PC-3 (cell line): Measurements from ENCODE around the gene KRTAP10-2. TPM values are rescaled to one million over a fixed set of nuclear protein-coding genes. Genes with fewer than 3 reads are reported as not detected.

Source experiments
- ATAC-seq: fragments of 200-7000 bp; cut with Tn5 transposase; 2 replicates; pipeline ENCODE4 v1.9.1; 2020; ENCODE audit warnings: mild to moderate bottlenecking, moderate library complexity
- BruUV-seq: library from RNA; stranded (reverse); fragments of 400-500 nt; replicated peaks from 2 replicates; lab custom pipeline; 2021; lab: Mats Ljungman, UMichigan
- CTCF ChIA-PET: fragments of 300-600 bp; sonication (Branson Sonifier 250); formaldehyde crosslinking; loops from one replicate; lab custom pipeline; 2022; ENCODE audit warnings: antibody characterized with exemption; lab: Charles Lee
- POLR2A ChIA-PET: fragments of 300-600 bp; sonication (Branson Sonifier 250); formaldehyde crosslinking; loops from one replicate; lab custom pipeline; 2022; ENCODE audit warnings: antibody characterized with exemption; ENCODE audit not compliant: unreplicated experiment; lab: Charles Lee
- DNase-seq: peaks from one replicate; pipeline ENCODE4 v3.0.0-alpha.2; 2015
- H2AFZ ChIP-seq: fragments of 300-600 bp; sonication (generic); 2 replicates; pipeline ENCODE4 v1.6.0; 2016; ENCODE audit warnings: antibody characterized with exemption, low read length
- H3F3A ChIP-seq: fragments of 300-600 bp; sonication (generic); one replicate; pipeline ENCODE4 v1.6.0; 2017; ENCODE audit warnings: antibody characterized with exemption, low read length, control low read depth, mild to moderate bottlenecking; ENCODE audit not compliant: unreplicated experiment
- H3K27ac ChIP-seq: fragments of 300-600 bp; sonication (generic); 2 replicates; pipeline ENCODE4 v1.5.1; 2016; ENCODE audit warnings: mild to moderate bottlenecking, low read length
- H3K27me3 ChIP-seq: fragments of 300-600 bp; sonication (generic); 2 replicates; pipeline ENCODE4 v1.6.1; 2016; ENCODE audit warnings: low read length, mixed read lengths
- H3K36me3 ChIP-seq: fragments of 300-600 bp; sonication (generic); 2 replicates; pipeline ENCODE4 v1.6.1; 2016; ENCODE audit warnings: low read depth, mixed run types, low read length, mixed read lengths
- H3K4me1 ChIP-seq: fragments of 300-600 bp; sonication (generic); 2 replicates; pipeline ENCODE4 v1.5.1; 2016; ENCODE audit warnings: low read length; ENCODE audit not compliant: insufficient read depth
- H3K4me2 ChIP-seq: fragments of 300-600 bp; sonication (generic); 2 replicates; pipeline ENCODE4 v1.6.0; 2016; ENCODE audit warnings: low read length
- H3K4me3 ChIP-seq: fragments of 300-600 bp; sonication (generic); 2 replicates; pipeline ENCODE4 v1.5.1; 2016; ENCODE audit warnings: mild to moderate bottlenecking, low read length, mixed read lengths
- H3K79me2 ChIP-seq: fragments of 300-600 bp; sonication (generic); 2 replicates; pipeline ENCODE4 v1.6.1; 2017; ENCODE audit warnings: low read length, mixed read lengths
- H3K9ac ChIP-seq: fragments of 300-600 bp; sonication (generic); 2 replicates; pipeline ENCODE4 v1.6.0; 2016; ENCODE audit warnings: mild to moderate bottlenecking, low read length
- H3K9me2 ChIP-seq: fragments of 300-600 bp; sonication (generic); replicated peaks from 2 replicates; pipeline ENCODE4 v1.6.1; 2016; ENCODE audit warnings: mixed run types, low read length, mixed read lengths
- H3K9me3 ChIP-seq: fragments of 300-600 bp; sonication (generic); 2 replicates; pipeline ENCODE4 v1.6.1; 2016; ENCODE audit warnings: low read length, mixed read lengths
- H4K20me1 ChIP-seq: fragments of 300-600 bp; sonication (generic); 2 replicates; pipeline ENCODE4 v1.6.1; 2016; ENCODE audit warnings: low read length, mixed read lengths
- EZH2 ChIP-seq: fragments of 300-600 bp; sonication (generic); IDR thresholded peaks from one replicate; pipeline ENCODE4 v1.6.1; 2017; ENCODE audit warnings: antibody characterized with exemption, mild to moderate bottlenecking, low read length; ENCODE audit not compliant: unreplicated experiment
- EZH2phosphoT487 ChIP-seq: fragments of 300-600 bp; sonication (generic); IDR thresholded peaks from 2 replicates; pipeline ENCODE4 v1.6.1; 2018; ENCODE audit warnings: mild to moderate bottlenecking, antibody characterized with exemption, low read length, borderline replicate concordance
- intact Hi-C: fragments of 100-400 bp; cut with micrococcal nuclease; formaldehyde crosslinking; loops from 2 replicates; pipeline ENCODE4 v1.9.0; 2023
- total RNA-seq: library from RNA; depleted of rRNA; stranded (reverse); fragments of >200 nt; gene quantifications from 2 replicates; pipeline ENCODE4 v1.2.3, GENCODE V29; 2014
- TF ChIP-seq, protein P1 (sequence below): fragments of 300-600 bp; sonication (generic); conservative IDR thresholded peaks from 2 replicates; pipeline ENCODE4 v1.5.1; 2017; ENCODE audit warnings: antibody characterized with exemption, low read depth, mild to moderate bottlenecking, low read length

KRTAP10-2 gene
- total RNA-seq, 1 experiment from 2014 or later, result not detected

DNA sequence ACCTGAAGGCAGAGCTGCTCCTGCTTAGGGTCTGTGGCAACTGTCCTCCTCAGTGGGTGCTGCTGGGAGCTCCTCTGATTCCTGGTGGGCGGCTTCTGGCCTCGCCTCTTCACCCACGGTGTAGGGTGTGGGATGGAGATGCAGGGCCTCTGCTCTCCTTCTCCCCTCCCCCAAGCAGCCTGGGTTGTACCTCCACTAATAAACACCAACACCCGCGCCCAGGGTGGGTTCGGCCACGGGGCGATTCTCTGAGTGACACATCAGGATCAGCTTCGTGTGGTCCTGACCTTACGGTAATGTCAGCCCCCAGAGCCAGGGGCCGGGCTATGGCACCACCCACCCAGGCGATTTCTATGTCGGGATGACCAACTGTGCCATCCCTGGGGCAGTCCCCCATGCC lies 35.0 kb downstream of the KRTAP10-2 start:
- Histone ChIP-seq H3K79me2 (no peaks in the 10 kb centered on the region), H3F3A (no peaks in the 10 kb centered on the region), H3K4me1 (no peaks in the 10 kb centered on the region), H3K9ac (no peak overlapping the region), H2AFZ (no peak overlapping the region), H3K27me3 (no peaks in the 10 kb centered on the region), H3K36me3 (no peaks in the 10 kb centered on the region), H3K4me2 (no peak overlapping the region), H3K9me2 (no peaks in the 10 kb centered on the region), H3K9me3 (no peaks in the 10 kb centered on the region), H4K20me1 (no peaks in the 10 kb centered on the region), H3K27ac (no peak overlapping the region), H3K4me3 (no peak overlapping the region)
- intact Hi-C loops, result no loop called here
- ChIA-PET POLR2A (no interaction called here), CTCF (no interaction called here)
- no peak for TF ChIP-seq EZH2
- TF ChIP-seq, protein P1, sequence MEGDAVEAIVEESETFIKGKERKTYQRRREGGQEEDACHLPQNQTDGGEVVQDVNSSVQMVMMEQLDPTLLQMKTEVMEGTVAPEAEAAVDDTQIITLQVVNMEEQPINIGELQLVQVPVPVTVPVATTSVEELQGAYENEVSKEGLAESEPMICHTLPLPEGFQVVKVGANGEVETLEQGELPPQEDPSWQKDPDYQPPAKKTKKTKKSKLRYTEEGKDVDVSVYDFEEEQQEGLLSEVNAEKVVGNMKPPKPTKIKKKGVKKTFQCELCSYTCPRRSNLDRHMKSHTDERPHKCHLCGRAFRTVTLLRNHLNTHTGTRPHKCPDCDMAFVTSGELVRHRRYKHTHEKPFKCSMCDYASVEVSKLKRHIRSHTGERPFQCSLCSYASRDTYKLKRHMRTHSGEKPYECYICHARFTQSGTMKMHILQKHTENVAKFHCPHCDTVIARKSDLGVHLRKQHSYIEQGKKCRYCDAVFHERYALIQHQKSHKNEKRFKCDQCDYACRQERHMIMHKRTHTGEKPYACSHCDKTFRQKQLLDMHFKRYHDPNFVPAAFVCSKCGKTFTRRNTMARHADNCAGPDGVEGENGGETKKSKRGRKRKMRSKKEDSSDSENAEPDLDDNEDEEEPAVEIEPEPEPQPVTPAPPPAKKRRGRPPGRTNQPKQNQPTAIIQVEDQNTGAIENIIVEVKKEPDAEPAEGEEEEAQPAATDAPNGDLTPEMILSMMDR, result no peak
- TF ChIP-seq EZH2phosphoT487, result no peak
- ATAC-seq, result no peak
- BruUV-seq, result no TSS peak
- DNase-seq, result no peak

DNA sequence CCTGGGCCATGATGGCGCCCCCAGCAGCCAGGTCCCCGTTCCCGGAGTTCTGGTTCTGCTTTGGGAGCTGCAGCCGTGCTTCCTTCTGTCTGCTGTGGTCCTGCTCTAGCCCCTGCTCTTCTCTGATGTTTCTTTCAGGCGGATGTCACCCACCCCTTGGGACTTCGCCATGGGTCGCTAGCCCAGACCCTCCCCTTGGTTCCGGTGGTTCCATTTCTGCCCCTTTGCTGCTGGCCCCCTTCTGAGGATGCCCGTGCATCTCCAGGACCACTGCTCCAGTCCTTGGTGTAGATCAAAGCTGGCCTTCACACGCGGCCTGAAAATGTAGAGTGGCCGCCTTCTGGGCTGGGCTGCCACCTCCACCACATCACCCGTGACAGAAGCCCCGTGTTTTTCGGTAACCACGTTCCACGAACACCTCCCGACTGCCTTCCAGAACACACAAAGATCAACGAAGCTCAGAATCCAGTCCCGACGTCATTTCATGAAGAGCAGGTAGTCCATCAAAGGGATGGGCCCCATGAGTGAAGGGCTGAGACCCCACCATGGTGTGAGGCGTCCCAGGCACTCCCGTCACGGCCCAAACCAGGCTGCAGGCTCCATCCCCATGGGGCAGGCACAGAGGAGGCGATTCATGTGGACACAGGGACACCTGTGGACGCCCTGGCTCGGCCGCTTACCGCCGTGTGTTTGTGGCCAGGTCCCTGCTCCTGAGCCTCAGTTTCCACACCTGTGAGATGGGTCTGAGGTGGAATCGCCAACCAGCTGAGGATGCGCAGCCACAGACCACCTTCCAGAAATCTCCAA lies 35.7 kb downstream of the KRTAP10-2 start:
- TF ChIP-seq EZH2 (no peak), EZH2phosphoT487 (no peak)
- TF ChIP-seq, protein P1, result no peak
- H2AFZ ChIP-seq, result no peak overlapping the region
- no peaks in the 10 kb centered on the region for H4K20me1 ChIP-seq
- no peak overlapping the region for H3K27ac ChIP-seq
- POLR2A ChIA-PET, result interaction anchor here (0.6 kb wide), 1 partner anchor 250 kb away, joined by 4 read pairs; no protein-coding TSS in a partner anchor
- no peaks in the 10 kb centered on the region for H3K9me3 ChIP-seq
- H3K4me2 ChIP-seq, result no peak overlapping the region
- H3K9me2 ChIP-seq, result no peaks in the 10 kb centered on the region
- no peaks in the 10 kb centered on the region for H3K27me3 ChIP-seq
- no peaks in the 10 kb centered on the region for H3F3A ChIP-seq
- CTCF ChIA-PET, result no interaction called here
- intact Hi-C loops, result no loop called here
- no peak overlapping the region for H3K4me3 ChIP-seq
- no peaks in the 10 kb centered on the region for H3K79me2 ChIP-seq
- peaks cover 4% of the 10 kb centered on the region; the same call in 1 of the 2 replicates for H3K4me1 ChIP-seq
- no peak overlapping the region for H3K9ac ChIP-seq
- DNase-seq, result no peak
- BruUV-seq, result no TSS peak
- no peaks in the 10 kb centered on the region for H3K36me3 ChIP-seq
- no peak for ATAC-seq

DNA sequence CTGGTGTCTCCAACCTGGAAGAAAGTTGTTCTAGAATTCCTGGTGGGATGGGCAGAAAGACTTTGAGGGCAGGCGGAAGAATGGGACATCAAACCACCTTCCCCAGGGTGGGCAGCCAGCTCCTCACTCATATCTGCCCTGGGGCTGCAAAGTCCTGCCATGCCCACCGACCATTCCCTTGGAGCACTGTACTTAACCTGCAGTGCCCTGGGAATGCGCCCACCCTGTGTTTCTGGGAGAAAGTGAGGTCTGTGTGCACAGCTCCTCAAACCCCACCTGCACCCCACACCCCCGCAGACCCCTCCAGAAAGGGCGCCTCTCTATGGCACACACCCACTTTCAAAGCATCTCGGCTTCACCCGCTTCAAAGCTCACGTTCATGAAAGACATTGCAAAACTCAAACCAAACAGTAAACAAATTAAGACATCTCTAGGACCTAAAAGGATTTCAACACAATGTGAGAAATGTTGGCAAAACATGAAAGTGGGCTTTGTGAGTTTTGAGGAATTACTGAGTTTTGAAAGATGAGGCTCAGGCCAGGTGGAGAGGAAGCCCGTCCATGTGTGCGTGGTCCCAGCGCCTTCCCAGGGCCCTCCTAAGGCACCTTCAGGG lies 36.5 kb downstream of the KRTAP10-2 start:
- POLR2A ChIA-PET, result no interaction called here
- CTCF ChIA-PET, result no interaction called here
- no peak overlapping the region for H3K4me3 ChIP-seq
- H3F3A ChIP-seq, result no peaks in the 10 kb centered on the region
- H4K20me1 ChIP-seq, result no peaks in the 10 kb centered on the region
- no peak overlapping the region for H3K9ac ChIP-seq
- intact Hi-C loops, result no loop called here
- DNase-seq (no peak), ATAC-seq (no peak)
- H3K36me3 ChIP-seq, result no peaks in the 10 kb centered on the region
- TF ChIP-seq, protein P1, result no peak
- TF ChIP-seq EZH2 (no peak), EZH2phosphoT487 (no peak)
- no peak overlapping the region for H3K27ac ChIP-seq
- H3K4me1 ChIP-seq, result peaks cover 10% of the 10 kb centered on the region; the same call in 1 of the 2 replicates
- H3K27me3 ChIP-seq, result no peaks in the 10 kb centered on the region
- no peaks in the 10 kb centered on the region for H3K9me3 ChIP-seq
- H3K79me2 ChIP-seq, result no peaks in the 10 kb centered on the region
- H2AFZ ChIP-seq, result no peak overlapping the region
- BruUV-seq, result no TSS peak
- H3K9me2 ChIP-seq, result no peaks in the 10 kb centered on the region
- H3K4me2 ChIP-seq, result no peak overlapping the region
